GM12878 (cell line): ENCODE measurements around the gene PPP6C. TPM values are rescaled to one million over a fixed set of nuclear protein-coding genes. Genes with fewer than 3 reads are reported as not detected.
"Not testable (repeated sequence)": the region's sequence is repeated elsewhere in the genome, so short reads cannot be mapped to it uniquely, and the experiment has no call there.

ENCODE experiments used
- ATAC-seq: fragments of 200-7000 bp; cut with Tn5 transposase; 3 replicates; pipeline ENCODE4 v1.9.1; 2020; ENCODE audit warnings: mild to moderate bottlenecking, moderate library complexity
- BruUV-seq: library from RNA; stranded (reverse); fragments of 400-500 nt; replicated peaks from 2 replicates; lab custom pipeline; 2021; lab: Mats Ljungman, UMichigan
- CTCF ChIA-PET: fragments of 300-600 bp; sonication (Branson Sonifier 250); formaldehyde crosslinking; extraction: SDS; loops from one replicate; lab custom pipeline; 2021; ENCODE audit warnings: inconsistent platforms; lab: Yijun Ruan, JAX
- POLR2A ChIA-PET: fragments of 350-600 bp; formaldehyde crosslinking; extraction: SDS; loops from one replicate; lab custom pipeline; 2021; ENCODE audit warnings: inconsistent platforms; lab: Charles Lee
- RAD21 ChIA-PET: fragments of 300-600 bp; sonication (Branson Sonifier 250); formaldehyde crosslinking; loops from one replicate; lab custom pipeline; 2023; ENCODE audit warnings: antibody characterized with exemption; ENCODE audit not compliant: unreplicated experiment; lab: Charles Lee
- SMC1A ChIA-PET: fragments of 300-600 bp; sonication (Branson Sonifier 250); formaldehyde crosslinking; loops from one replicate; lab custom pipeline; 2023; ENCODE audit not compliant: unreplicated experiment, uncharacterized antibody; lab: Charles Lee
- DNase-seq: peaks from one replicate; pipeline ENCODE4 v3.0.0-alpha.2; 2011; ENCODE audit warnings: low read depth, low spot score
- FAIRE-seq: peaks from 3 replicates; lab custom pipeline; 2011; peaks lifted over from hg19 to GRCh38; lab: Jason Lieb, UNC
- H2AFZ ChIP-seq: 2 replicates; pipeline ENCODE4 v1.6.0; 2011; ENCODE audit warnings: low read depth, low read length, control low read depth; ENCODE audit not compliant: control insufficient read depth
- H3K27ac ChIP-seq: 2 replicates; pipeline ENCODE4 v1.5.1; 2011; ENCODE audit warnings: control low read depth; ENCODE audit not compliant: control insufficient read depth, insufficient read depth
- H3K27me3 ChIP-seq, 2 experiments: replicated peaks in 1 of 2; 2 replicates each; pipeline versions ENCODE4 v1.6.0 to v1.6.1; 2011; ENCODE audit warnings: low read length in 1 of 2; ENCODE audit not compliant: control insufficient read depth in 2 of 2, insufficient read depth in 2 of 2
- H3K36me3 ChIP-seq, 2 experiments: 2 replicates each; pipeline ENCODE4 v1.5.1; 2011; ENCODE audit warnings: low read length in 1 of 2; ENCODE audit not compliant: control insufficient read depth in 2 of 2, insufficient read depth in 2 of 2
- H3K4me1 ChIP-seq: 2 replicates; pipeline ENCODE4 v1.6.1; 2011; ENCODE audit warnings: mild to moderate bottlenecking, low read length, moderate library complexity, mixed read lengths; ENCODE audit not compliant: control insufficient read depth, insufficient read depth
- H3K4me2 ChIP-seq: 2 replicates; pipeline ENCODE4 v1.6.0; 2011; ENCODE audit warnings: control low read depth; ENCODE audit not compliant: control insufficient read depth, insufficient read depth
- H3K4me3 ChIP-seq: fragments of 200-600 bp; sonication (generic); 2 replicates; pipeline ENCODE4 v1.5.1; 2016
- H3K79me2 ChIP-seq: 2 replicates; pipeline ENCODE4 v1.6.0; 2011; ENCODE audit warnings: low read length; ENCODE audit not compliant: control insufficient read depth, insufficient read depth
- H3K9ac ChIP-seq: 2 replicates; pipeline ENCODE4 v1.8.0; 2011; ENCODE audit warnings: low read length, control low read depth, mixed read lengths; ENCODE audit not compliant: control insufficient read depth, insufficient read depth
- H3K9me3 ChIP-seq: replicated peaks from 3 replicates; pipeline ENCODE4 v1.5.1; 2011; ENCODE audit warnings: mild to moderate bottlenecking, low read length; ENCODE audit not compliant: control insufficient read depth, insufficient read depth
- H4K20me1 ChIP-seq: 2 replicates; pipeline ENCODE4 v1.6.0; 2011; ENCODE audit not compliant: control insufficient read depth, insufficient read depth
- ATF3 ChIP-seq: IDR thresholded peaks from 2 replicates; pipeline ENCODE4 v1.6.1; 2011; ENCODE audit warnings: low read depth, mild to moderate bottlenecking, low read length, moderate library complexity, borderline replicate concordance; ENCODE audit errors: extremely low read depth
- NR2C1 ChIP-seq: fragments of 450-650 bp; IDR thresholded peaks from 2 replicates; pipeline ENCODE4 v1.6.1; 2017; ENCODE audit warnings: antibody characterized with exemption, mild to moderate bottlenecking, moderate library complexity
- SMAD5 ChIP-seq: IDR thresholded peaks from 2 replicates; pipeline ENCODE4 v1.6.1; 2016; ENCODE audit warnings: antibody characterized with exemption, low read depth
- ZNF592 ChIP-seq: fragments of 450-650 bp; IDR thresholded peaks from 2 replicates; pipeline ENCODE4 v1.6.1; 2017; ENCODE audit warnings: mild to moderate bottlenecking, moderate library complexity
- WGBS: methylation state at CpG from one replicate; pipeline ENCODE4 v1.1.6; 2016; ENCODE audit warnings: low lambda C conversion rate; ENCODE audit not compliant: insufficient replicate concordance, insufficient coverage; ENCODE audit errors: missing lambda C conversion rate; 5-methylcytosine and 5-hydroxymethylcytosine counted together
- in situ Hi-C: fragments of 300-500 bp; cut with MboI; formaldehyde crosslinking; loops from 9 replicates; pipeline ENCODE4 v1.14.3; 2018; ENCODE audit warnings: mixed read lengths
- intact Hi-C: fragments of 100-400 bp; cut with micrococcal nuclease; formaldehyde crosslinking; loops from one replicate; pipeline ENCODE4 v1.14.2; 2022; ENCODE audit not compliant: unreplicated experiment
- polyA plus RNA-seq, 11 experiments: library from polyadenylated mRNA; depleted of rRNA in 4 of 11; unstranded in 6 of 11; stranded (reverse) in 5 of 11; fragments of >200 nt; fragmentation: Nextera tagmentation in 4 of 11; fragmentation: Illumina TruSeq in 1 of 11; extraction: Ambion mirVana in 4 of 11; extraction: Trizol in 1 of 11; gene quantifications; 1 replicate in 1 of 11; 2 replicates in 10 of 11; pipeline versions ENCODE4 v1.2.1 to v1.2.3, GENCODE V29; 2011 to 2016; ENCODE audit warnings: inconsistent platforms in 2 of 11, missing spikeins in 2 of 11, low read depth in 1 of 11
- total RNA-seq, 4 experiments: library from RNA; depleted of rRNA in 3 of 4; stranded (reverse); fragments of >200 nt in 3 of 4; fragmentation: Illumina TruSeq in 1 of 4; extraction: Trizol in 1 of 4; gene quantifications; 2 replicates each; pipeline versions ENCODE4 v1.2.1 to v1.2.3, GENCODE V29; 2013 to 2021

Gene PPP6C
- total and polyA plus RNA-seq, 10 of the 15 experiments (the other 5 are each of a cell fraction or from before 2014, with no cell fraction given): 26.8 to 45.3 (median 37.1) TPM

GRCh38 chr9:125180876-125181275 lies 8.7 kb downstream of the PPP6C start (continued):
- TF ChIP-seq ZNF592: no peak
- no peak for TF ChIP-seq NR2C1
- TF ChIP-seq ATF3: no peak
- TF ChIP-seq SMAD5: no peak
- TF ChIP-seq, all 136 proteins: peak for 0

DNA sequence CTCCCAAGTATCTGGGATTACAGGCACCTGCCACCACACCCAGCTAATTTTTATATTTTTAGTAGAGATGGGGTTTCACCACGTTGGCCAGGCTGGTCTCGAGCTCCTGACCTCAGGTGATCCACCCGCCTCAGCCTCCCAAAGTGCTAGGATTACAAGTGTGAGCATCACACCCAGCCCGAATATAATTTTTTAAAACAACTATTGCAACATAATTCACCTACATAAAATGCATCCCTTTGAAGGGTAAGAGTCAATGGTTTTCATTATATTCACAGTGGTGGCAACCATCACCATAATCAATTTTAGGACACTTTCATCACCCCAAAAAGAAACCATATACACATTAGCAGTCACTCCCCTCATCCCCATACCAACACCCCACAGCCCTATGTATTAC lies 9.8 kb downstream of the PPP6C start:
- POLR2A ChIA-PET: not testable (repeated sequence)

More for the DNA sequence above, 9.8 kb downstream of the PPP6C start:
- H3K4me2 ChIP-seq, RAD21 ChIA-PET, in situ Hi-C loops, H3K4me3 ChIP-seq, H3K4me1 ChIP-seq, H3K9ac ChIP-seq, DNase-seq, H3K36me3 ChIP-seq, BruUV-seq, H2AFZ ChIP-seq, SMC1A ChIA-PET, H3K27ac ChIP-seq, H3K9me3 ChIP-seq, H3K27me3 ChIP-seq, CTCF ChIA-PET, intact Hi-C loops, ATAC-seq, FAIRE-seq, H4K20me1 ChIP-seq: not testable (repeated sequence)
- H3K79me2 ChIP-seq: peaks cover 55% of the 10 kb centered on the region
- WGBS: 99% methylated on average over 4 of the region's 4 CpGs
